Activated CD4-positive, alpha-beta memory T cell treated with anti-CD3 and anti-CD28 coated beads, Interleukin-2, amount 10 ng/mL, durations not matched to agents 7 days and 5 days (primary cell): ENCODE measurements around the gene JAM2. TPM values are rescaled to one million over a fixed set of nuclear protein-coding genes. Genes with fewer than 3 reads are reported as not detected.

Experiments
- CTCF ChIA-PET: fragments of 350-600 bp; sonication (Branson Sonifier 250); formaldehyde crosslinking; loops from one replicate; lab custom pipeline; 2021; ENCODE audit warnings: antibody characterized with exemption, inconsistent platforms; lab: Charles Lee
- POLR2A ChIA-PET: fragments of 350-600 bp; sonication (Branson Sonifier 250); formaldehyde crosslinking; loops from one replicate; lab custom pipeline; 2021; ENCODE audit warnings: antibody characterized with exemption; lab: Charles Lee
- DNase-seq: peaks from one replicate; pipeline ENCODE4 v3.0.0-alpha.2; 2020
- H3K27ac Mint-ChIP-seq: one replicate; pipeline ENCODE4 v1.8.0; 2021; ENCODE audit warnings: mild to moderate bottlenecking, mixed read lengths
- H3K27me3 Mint-ChIP-seq: one replicate; pipeline ENCODE4 v1.8.0; 2021; ENCODE audit warnings: mixed read lengths
- H3K36me3 Mint-ChIP-seq: one replicate; pipeline ENCODE4 v1.8.0; 2021; ENCODE audit warnings: low read depth, mixed read lengths
- H3K4me1 Mint-ChIP-seq: one replicate; pipeline ENCODE4 v1.8.0; 2021; ENCODE audit warnings: mixed read lengths
- H3K4me3 Mint-ChIP-seq: one replicate; pipeline ENCODE4 v1.8.0; 2021; ENCODE audit warnings: mild to moderate bottlenecking, mixed read lengths
- H3K9me3 Mint-ChIP-seq: one replicate; pipeline ENCODE4 v1.8.0; 2021; ENCODE audit warnings: mixed read lengths
- total RNA-seq, 2 experiments: library from RNA; stranded (reverse); gene quantifications; one replicate each; pipeline ENCODE4 v1.2.3, GENCODE V29; 2021

Gene JAM2
- total RNA-seq, 2 experiments from 2014 or later: 0.30 to 0.33 TPM

DNA sequence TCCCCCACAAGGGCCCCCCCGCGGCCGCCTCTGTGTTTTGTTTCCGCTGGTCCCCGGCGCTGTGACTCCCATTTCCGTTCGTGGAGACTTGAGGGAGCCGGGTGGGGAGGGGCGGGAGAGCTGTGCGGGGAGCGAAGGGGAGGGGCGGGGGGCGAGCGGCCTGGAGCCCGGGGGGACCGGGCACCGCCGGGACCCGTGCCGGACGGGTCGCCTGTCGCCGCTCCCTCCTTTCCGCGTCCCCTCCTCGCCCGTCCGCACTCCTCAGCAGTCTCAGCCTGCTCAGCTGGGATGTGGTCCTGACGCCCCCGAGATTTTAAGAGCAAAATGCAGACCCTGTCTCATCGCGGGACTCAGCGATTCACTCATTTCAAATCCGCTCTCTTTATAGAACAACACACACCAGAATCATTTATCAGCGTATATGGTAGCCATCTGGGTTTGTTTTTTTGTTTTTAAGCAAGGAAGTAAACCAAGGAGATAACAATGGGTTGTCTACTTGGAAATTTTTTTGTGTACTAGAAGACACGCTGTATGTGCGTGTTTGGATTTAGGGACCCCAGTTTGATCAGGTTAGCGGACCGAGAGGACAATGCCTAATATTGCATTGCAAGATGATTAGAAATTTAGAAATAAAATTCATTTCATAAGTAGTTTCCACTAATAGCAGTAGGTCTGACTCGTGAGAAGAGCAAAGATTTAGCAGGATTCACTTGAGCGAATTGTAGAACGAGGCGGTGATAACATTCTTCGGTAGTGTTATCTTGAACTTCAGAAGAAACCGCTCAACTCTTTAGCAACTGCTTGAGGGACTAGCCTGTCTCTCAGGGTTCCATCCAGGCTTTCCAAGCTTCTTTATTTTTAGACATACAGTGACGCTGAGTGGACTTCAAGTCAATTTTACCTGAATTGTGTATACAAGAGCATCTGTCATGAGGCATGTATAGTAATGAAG lies 96.9 kb downstream of the JAM2 start:
- no peaks in the 10 kb centered on the region for H3K27me3 Mint-ChIP-seq
- DNase-seq: peak; percentile 79
- CTCF ChIA-PET: interaction anchor here (0.5 to 2.3 kb wide), 4 partner anchors 65 to 174 kb away, joined by 3 to 12 read pairs (median 3); no protein-coding TSS in a partner anchor
- peaks cover 48% of the 10 kb centered on the region for H3K4me1 Mint-ChIP-seq
- no peaks in the 10 kb centered on the region for H3K9me3 Mint-ChIP-seq
- peak overlapping the region; percentile 100 for H3K27ac Mint-ChIP-seq
- POLR2A ChIA-PET: interaction anchor here (0.7 to 3.6 kb wide), 8 partner anchors 9 to 162 kb away, joined by 3 to 44 read pairs (median 6); partner anchors contain the start of gene MRPL39
- H3K4me3 Mint-ChIP-seq: peak overlapping the region; percentile 98
- peaks cover 13% of the 10 kb centered on the region for H3K36me3 Mint-ChIP-seq

GRCh38 chr21:25737421-25737820 lies 98.4 kb downstream of the JAM2 start:
- ChIA-PET POLR2A (no interaction called here), CTCF (no interaction called here)
- Mint-ChIP-seq H3K36me3 (peaks cover 15% of the 10 kb centered on the region), H3K9me3 (no peaks in the 10 kb centered on the region), H3K4me3 (no peak overlapping the region), H3K27ac (no peak overlapping the region), H3K27me3 (no peaks in the 10 kb centered on the region), H3K4me1 (peaks cover 42% of the 10 kb centered on the region)
- DNase-seq: no peak

GRCh38 chr21:25742900-25743299 lies 103.8 kb downstream of the JAM2 start:
- peaks cover 17% of the 10 kb centered on the region for H3K36me3 Mint-ChIP-seq
- no peaks in the 10 kb centered on the region for H3K27me3 Mint-ChIP-seq
- no peak for DNase-seq
- ChIA-PET POLR2A (no interaction called here), CTCF (interaction anchor here (1.0 kb wide), 1 partner anchor 135 kb away, joined by 3 read pairs; no protein-coding TSS in a partner anchor)
- H3K27ac Mint-ChIP-seq: no peak overlapping the region
- H3K4me1 Mint-ChIP-seq: peaks cover 10% of the 10 kb centered on the region
- H3K4me3 Mint-ChIP-seq: no peak overlapping the region
- H3K9me3 Mint-ChIP-seq: no peaks in the 10 kb centered on the region

DNA sequence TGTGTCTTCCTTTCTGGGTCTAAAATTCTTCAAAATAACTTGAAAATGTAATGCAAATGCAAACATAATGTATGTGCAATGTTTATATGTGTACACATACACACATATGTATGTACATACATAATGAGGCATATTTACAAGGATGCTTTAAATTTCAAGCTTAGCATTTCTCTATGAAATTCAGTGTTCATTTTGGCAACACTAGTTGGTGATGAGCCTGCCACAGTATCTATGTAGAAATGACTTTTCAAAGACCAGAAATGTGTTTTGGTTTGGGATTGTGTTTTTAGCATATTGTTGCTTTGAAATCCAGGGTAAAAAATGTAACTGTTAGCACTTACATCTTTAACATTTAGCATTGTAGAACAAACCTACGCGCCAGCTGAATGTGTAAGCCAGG lies 105.8 kb downstream of the JAM2 start:
- POLR2A ChIA-PET: interaction anchor here (1.2 kb wide), 1 partner anchor 10 kb away, joined by 5 read pairs; the partner anchor contains the start of genes ATP5PF and GABPA
- Mint-ChIP-seq H3K27ac (no peak overlapping the region), H3K36me3 (peaks cover 20% of the 10 kb centered on the region), H3K4me1 (peaks cover 6% of the 10 kb centered on the region), H3K9me3 (no peaks in the 10 kb centered on the region), H3K27me3 (no peaks in the 10 kb centered on the region), H3K4me3 (no peak overlapping the region)
- DNase-seq: no peak
- CTCF ChIA-PET: interaction anchor here (1.6 kb wide), 1 partner anchor 117 kb away, joined by 3 read pairs; no protein-coding TSS in a partner anchor

- ChIA-PET CTCF (interaction anchor here (0.8 kb wide), 1 partner anchor 49 kb away, joined by 3 read pairs; no protein-coding TSS in a partner anchor), POLR2A (interaction anchor here (0.6 to 4.2 kb wide), 3 partner anchors 9 to 307 kb away, joined by 3 to 19 read pairs (median 3); partner anchors contain the start of genes ATP5PF and GABPA)
- peak overlapping the region; percentile 25 for H3K27ac Mint-ChIP-seq
- H3K4me3 Mint-ChIP-seq: no peak overlapping the region
- no peak for DNase-seq
- H3K9me3 Mint-ChIP-seq: no peaks in the 10 kb centered on the region
- peaks cover 27% of the 10 kb centered on the region for H3K36me3 Mint-ChIP-seq
- peaks cover 11% of the 10 kb centered on the region for H3K4me1 Mint-ChIP-seq
- no peaks in the 10 kb centered on the region for H3K27me3 Mint-ChIP-seq
These were observed 111.0 kb downstream of the JAM2 start for GRCh38 chr21:25750085-25750484.

GRCh38 chr21:25752416-25752815 lies 113.4 kb downstream of the JAM2 start:
- H3K4me1 Mint-ChIP-seq: peaks cover 23% of the 10 kb centered on the region
- no peak overlapping the region for H3K27ac Mint-ChIP-seq
- H3K27me3 Mint-ChIP-seq: no peaks in the 10 kb centered on the region
- DNase-seq: no peak
- H3K4me3 Mint-ChIP-seq: no peak overlapping the region
- POLR2A ChIA-PET: interaction anchor here (1.2 kb wide), 1 partner anchor 18 kb away, joined by 4 read pairs; the partner anchor contains the start of gene ATP5PF
- CTCF ChIA-PET: interaction anchor here (0.7 to 1.4 kb wide), 3 partner anchors 12 to 419 kb away, joined by 3 read pairs; partner anchors contain the start of gene APP
- peaks cover 35% of the 10 kb centered on the region for H3K36me3 Mint-ChIP-seq
- no peaks in the 10 kb centered on the region for H3K9me3 Mint-ChIP-seq

- no peak for DNase-seq
- H3K4me3 Mint-ChIP-seq: no peak overlapping the region
- no peak overlapping the region for H3K27ac Mint-ChIP-seq
- H3K9me3 Mint-ChIP-seq: no peaks in the 10 kb centered on the region
- H3K4me1 Mint-ChIP-seq: peaks cover 37% of the 10 kb centered on the region
- CTCF ChIA-PET: interaction anchor here (0.5 kb wide), 1 partner anchor 402 kb away, joined by 3 read pairs; no protein-coding TSS in a partner anchor
- POLR2A ChIA-PET: no interaction called here
- no peaks in the 10 kb centered on the region for H3K27me3 Mint-ChIP-seq
- H3K36me3 Mint-ChIP-seq: peaks cover 56% of the 10 kb centered on the region
These were observed 117.3 kb downstream of the JAM2 start for GRCh38 chr21:25756190-25756932.

DNA sequence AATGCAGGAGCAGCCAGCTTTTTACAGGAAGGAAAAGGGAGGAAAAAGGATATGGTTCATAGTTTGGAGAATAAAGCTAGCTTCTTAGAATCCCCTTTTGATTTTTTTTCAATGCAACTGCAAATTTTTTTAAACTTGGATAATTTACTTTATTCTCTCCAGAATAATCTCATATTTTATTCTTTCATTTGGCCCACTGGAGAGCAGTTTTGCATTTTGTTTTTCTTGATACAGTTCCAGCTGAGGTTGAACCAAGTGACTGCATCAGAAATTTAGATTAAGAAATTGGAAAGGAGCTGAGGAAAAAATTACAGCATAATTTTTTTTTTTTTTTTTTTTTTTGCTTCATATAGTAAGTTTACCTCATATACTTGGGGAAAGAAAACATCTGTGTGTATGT lies 118.5 kb downstream of the JAM2 start:
- Mint-ChIP-seq H3K9me3 (no peaks in the 10 kb centered on the region), H3K27me3 (no peaks in the 10 kb centered on the region), H3K4me3 (no peak overlapping the region), H3K36me3 (peaks cover 58% of the 10 kb centered on the region), H3K4me1 (peaks cover 37% of the 10 kb centered on the region), H3K27ac (no peak overlapping the region)
- no peak for DNase-seq
- ChIA-PET CTCF (interaction anchor here (1.2 kb wide), 1 partner anchor 150 kb away, joined by 3 read pairs; no protein-coding TSS in a partner anchor), POLR2A (interaction anchor here (0.6 kb wide), 1 partner anchor 184 kb away, joined by 3 read pairs; no protein-coding TSS in a partner anchor)

GRCh38 chr21:25759573-25759972 lies 120.5 kb downstream of the JAM2 start:
- ChIA-PET CTCF (no interaction called here), POLR2A (interaction anchor here (1.2 kb wide), 1 partner anchor 23 kb away, joined by 3 read pairs; no protein-coding TSS in a partner anchor)
- Mint-ChIP-seq H3K4me3 (no peak overlapping the region), H3K36me3 (peaks cover 61% of the 10 kb centered on the region), H3K4me1 (peaks cover 37% of the 10 kb centered on the region), H3K27me3 (no peaks in the 10 kb centered on the region), H3K9me3 (no peaks in the 10 kb centered on the region), H3K27ac (no peak overlapping the region)
- DNase-seq: no peak

GRCh38 chr21:25760061-25760460 lies 121.0 kb downstream of the JAM2 start:
- peaks cover 37% of the 10 kb centered on the region for H3K4me1 Mint-ChIP-seq
- no peaks in the 10 kb centered on the region for H3K9me3 Mint-ChIP-seq
- ChIA-PET CTCF (no interaction called here), POLR2A (interaction anchor here (1.2 kb wide), 1 partner anchor 24 kb away, joined by 3 read pairs; no protein-coding TSS in a partner anchor)
- DNase-seq: no peak
- H3K27me3 Mint-ChIP-seq: no peaks in the 10 kb centered on the region
- H3K4me3 Mint-ChIP-seq: no peak overlapping the region
- H3K27ac Mint-ChIP-seq: no peak overlapping the region
- peaks cover 61% of the 10 kb centered on the region for H3K36me3 Mint-ChIP-seq

DNA sequence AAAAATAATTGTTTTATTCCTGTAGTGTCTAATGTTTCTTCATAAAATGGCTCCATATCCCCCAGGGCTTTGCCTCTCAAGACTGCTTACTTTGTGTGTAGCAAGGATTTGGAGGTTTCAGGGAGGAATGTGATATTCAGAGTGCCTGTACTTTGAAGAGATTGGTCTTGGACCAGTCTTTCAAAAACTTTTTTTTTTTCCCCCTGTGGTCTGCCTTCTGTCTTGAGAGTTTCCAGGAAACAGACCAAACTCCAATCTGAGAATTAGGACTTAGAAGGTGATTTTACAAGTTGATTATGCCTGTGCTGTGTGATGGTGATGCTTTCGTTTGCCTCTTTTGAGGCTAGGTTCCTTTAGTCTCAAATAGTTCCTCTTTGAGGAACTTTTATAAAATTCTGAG lies 121.6 kb downstream of the JAM2 start:
- Mint-ChIP-seq H3K9me3 (no peaks in the 10 kb centered on the region), H3K4me1 (peaks cover 37% of the 10 kb centered on the region), H3K27ac (no peak overlapping the region), H3K4me3 (no peak overlapping the region), H3K36me3 (peaks cover 63% of the 10 kb centered on the region), H3K27me3 (no peaks in the 10 kb centered on the region)
- ChIA-PET CTCF (no interaction called here), POLR2A (interaction anchor here (0.7 kb wide), 1 partner anchor 26 kb away, joined by 3 read pairs; the partner anchor contains the start of genes ATP5PF and GABPA)
- no peak for DNase-seq

DNA sequence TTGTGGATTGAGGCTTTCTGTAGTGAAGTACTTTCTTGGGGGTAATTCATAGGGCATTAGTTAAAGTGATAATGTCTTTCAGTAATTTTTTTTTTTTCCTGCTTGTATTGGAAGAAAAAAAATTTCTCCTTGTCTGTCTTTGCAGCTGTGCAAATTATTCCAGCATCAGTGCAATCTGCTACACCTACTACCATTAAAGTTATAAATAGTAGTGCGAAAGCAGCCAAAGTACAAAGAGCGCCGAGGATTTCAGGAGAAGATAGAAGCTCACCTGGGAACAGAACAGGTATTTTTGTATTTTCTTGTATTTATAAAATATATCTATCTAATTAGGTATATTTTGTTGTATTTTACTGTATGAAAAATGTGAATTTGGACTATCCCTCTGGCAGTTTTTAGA lies 125.0 kb downstream of the JAM2 start:
- CTCF ChIA-PET: no interaction called here
- POLR2A ChIA-PET: no interaction called here
- Mint-ChIP-seq H3K4me1 (peaks cover 17% of the 10 kb centered on the region), H3K4me3 (no peak overlapping the region), H3K27ac (no peak overlapping the region), H3K27me3 (no peaks in the 10 kb centered on the region), H3K36me3 (peaks cover 61% of the 10 kb centered on the region), H3K9me3 (no peaks in the 10 kb centered on the region)
- DNase-seq: no peak
